Trophoblast cell (in vitro differentiated cells and primary cell): ENCODE results near the gene TNRC6C.
"Not testable (repeated sequence)": the region's sequence is repeated elsewhere in the genome, so short reads cannot be mapped to it uniquely, and the experiment has no call there.

Source experiments
- DNase-seq, 2 donors: peaks; one replicate each; pipeline ENCODE4 v3.0.0-alpha.2; 2016
- H2AFZ ChIP-seq: 2 replicates; pipeline ENCODE4 v1.6.1; 2013; ENCODE audit warnings: low read length, moderate library complexity, mild to moderate bottlenecking; ENCODE audit not compliant: insufficient read depth, poor library complexity
- H2AK5ac ChIP-seq: 2 replicates; pipeline ENCODE4 v1.6.1; 2013; ENCODE audit warnings: mild to moderate bottlenecking, low read length
- H2BK120ac ChIP-seq: 2 replicates; pipeline ENCODE4 v1.6.1; 2013; ENCODE audit warnings: low read length, mild to moderate bottlenecking, moderate library complexity; ENCODE audit not compliant: insufficient read depth, poor library complexity
- H2BK12ac ChIP-seq: 2 replicates; pipeline ENCODE4 v1.6.1; 2013; ENCODE audit warnings: mild to moderate bottlenecking, low read length, moderate library complexity
- H2BK5ac ChIP-seq: 2 replicates; pipeline ENCODE4 v1.6.1; 2013; ENCODE audit warnings: low read length, low read depth, moderate library complexity, mild to moderate bottlenecking; ENCODE audit not compliant: poor library complexity
- H3K14ac ChIP-seq: 2 replicates; pipeline ENCODE4 v1.6.1; 2013; ENCODE audit warnings: mild to moderate bottlenecking, low read length
- H3K18ac ChIP-seq: 2 replicates; pipeline ENCODE4 v1.6.1; 2013; ENCODE audit warnings: mild to moderate bottlenecking, low read length
- H3K23ac ChIP-seq: 2 replicates; pipeline ENCODE4 v1.6.1; 2013; ENCODE audit warnings: low read length
- H3K27ac ChIP-seq: 2 replicates; pipeline ENCODE4 v1.5.1; 2013; ENCODE audit warnings: low read depth, mild to moderate bottlenecking, inconsistent platforms, low read length, moderate library complexity
- H3K27me3 ChIP-seq: 2 replicates; pipeline ENCODE4 v1.6.1; 2013; ENCODE audit warnings: inconsistent platforms, mild to moderate bottlenecking, low read length, moderate library complexity; ENCODE audit not compliant: insufficient read depth
- H3K36me3 ChIP-seq, 2 experiments: 1 replicate in 1 of 2; 2 replicates in 1 of 2; pipeline ENCODE4 v1.6.1; 2013; ENCODE audit warnings: low read length in 2 of 2, mild to moderate bottlenecking in 2 of 2, moderate library complexity in 1 of 2; ENCODE audit not compliant: insufficient read depth in 2 of 2, control insufficient read depth in 1 of 2
- H3K4ac ChIP-seq: 2 replicates; pipeline ENCODE4 v1.6.1; 2013; ENCODE audit warnings: low read depth, mild to moderate bottlenecking, low read length, moderate library complexity
- H3K4me1 ChIP-seq, 2 experiments: 1 replicate in 1 of 2; 2 replicates in 1 of 2; pipeline ENCODE4 v1.6.1; 2013; ENCODE audit warnings: low read length in 2 of 2, mild to moderate bottlenecking in 2 of 2, moderate library complexity in 1 of 2; ENCODE audit not compliant: insufficient read depth in 2 of 2, control insufficient read depth in 1 of 2
- H3K4me2 ChIP-seq: 2 replicates; pipeline ENCODE4 v1.6.1; 2013; ENCODE audit warnings: inconsistent platforms, mild to moderate bottlenecking, low read length, moderate library complexity
- H3K4me3 ChIP-seq: 2 replicates; pipeline ENCODE4 v1.5.1; 2013; ENCODE audit warnings: mild to moderate bottlenecking, low read depth, low read length, inconsistent platforms
- H3K79me1 ChIP-seq: one replicate; pipeline ENCODE4 v1.6.1; 2013; ENCODE audit warnings: low read length
- H3K79me2 ChIP-seq: 2 replicates; pipeline ENCODE4 v1.6.1; 2013; ENCODE audit warnings: low read length, mild to moderate bottlenecking; ENCODE audit not compliant: control insufficient read depth, insufficient read depth, poor library complexity
- H3K9ac ChIP-seq: 2 replicates; pipeline ENCODE4 v1.6.1; 2013; ENCODE audit warnings: mild to moderate bottlenecking, low read length
- H3K9me3 ChIP-seq: 2 replicates; pipeline ENCODE4 v1.6.1; 2013; ENCODE audit warnings: low read depth, mild to moderate bottlenecking, control low read depth, inconsistent platforms, low read length; ENCODE audit not compliant: insufficient read depth
- H4K12ac ChIP-seq: 2 replicates; pipeline ENCODE4 v1.6.1; 2013; ENCODE audit warnings: low read depth, mild to moderate bottlenecking, low read length, moderate library complexity
- H4K8ac ChIP-seq: 2 replicates; pipeline ENCODE4 v1.6.1; 2013; ENCODE audit warnings: low read depth, mild to moderate bottlenecking, low read length, moderate library complexity
- H4K91ac ChIP-seq: one replicate; pipeline ENCODE4 v1.6.1; 2013; ENCODE audit warnings: low read depth, mild to moderate bottlenecking, low read length, moderate library complexity
- WGBS: extraction: QIAGEN DNeasy Blood & Tissue Kit; methylation state at CpG from one replicate; pipeline ENCODE4 v1.1.7; 2013; ENCODE audit warnings: missing lambda C conversion rate; ENCODE audit not compliant: insufficient read length, insufficient coverage; ENCODE audit errors: extremely low coverage; 5-methylcytosine and 5-hydroxymethylcytosine counted together

TNRC6C gene

DNA sequence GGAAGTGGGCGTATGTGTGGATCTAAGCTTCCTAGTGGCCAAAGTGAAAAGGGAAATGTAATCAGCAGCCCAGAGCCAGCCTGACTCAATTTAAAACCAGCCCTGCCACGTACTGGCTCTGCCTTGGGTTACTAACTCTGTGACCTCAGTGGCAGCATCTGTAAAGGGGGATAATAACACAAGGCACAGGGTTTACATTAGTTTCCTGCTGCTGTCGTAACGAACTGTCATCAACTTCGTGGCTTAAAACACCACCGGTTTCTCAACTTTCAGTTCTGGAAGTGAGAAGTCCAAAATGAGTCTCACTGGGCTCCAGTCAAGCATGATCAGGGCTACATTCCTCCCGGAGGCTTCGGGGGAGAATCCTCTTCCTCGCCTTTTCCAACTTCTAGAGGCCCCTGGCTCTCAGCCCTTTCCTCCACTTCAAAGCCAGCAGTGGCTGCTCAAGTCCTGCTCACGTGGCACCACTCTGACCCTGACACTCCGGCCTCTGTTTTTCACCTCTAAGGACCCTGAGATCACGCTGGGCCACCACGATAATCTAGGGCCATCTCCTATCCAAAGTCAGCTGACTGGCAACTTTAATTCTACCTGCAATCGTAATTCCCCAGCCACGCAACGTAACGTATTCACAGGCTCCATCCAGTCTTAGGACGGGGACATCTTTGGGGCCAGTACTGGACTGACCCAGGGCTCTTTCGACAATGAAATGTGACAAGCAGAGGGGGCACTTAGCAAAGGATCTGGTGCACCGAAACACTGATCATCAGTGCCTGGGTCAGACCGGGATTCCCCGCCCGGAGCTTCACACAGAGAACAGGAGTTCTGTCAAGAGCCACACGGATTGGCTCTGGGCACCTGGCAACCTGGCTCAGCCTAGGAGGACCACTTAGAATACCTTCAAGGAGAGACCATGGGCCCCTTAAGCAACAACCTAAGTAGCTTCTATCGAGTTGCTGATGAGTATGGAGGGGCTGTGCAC lies 155.6 kb downstream of the TNRC6C start:
- H2AFZ ChIP-seq: no peak overlapping the region
- H3K18ac ChIP-seq: no peak overlapping the region
- H3K14ac ChIP-seq: no peak overlapping the region
- no peak overlapping the region for H3K4ac ChIP-seq
- H3K4me3 ChIP-seq: no peak overlapping the region
- H4K8ac ChIP-seq: no peak overlapping the region
- H2AK5ac ChIP-seq: no peak overlapping the region
- H4K91ac ChIP-seq: no peak overlapping the region
- H3K36me3 ChIP-seq: peaks cover 63 to 65% of the 10 kb centered on the region in 2 experiments
- H3K9ac ChIP-seq: no peak overlapping the region
- H2BK12ac ChIP-seq: no peak overlapping the region
- H3K27me3 ChIP-seq: no peaks in the 10 kb centered on the region
- DNase-seq: no peak
- no CpG with 5 or more reads among the region's 25 CpGs for WGBS
- H2BK5ac ChIP-seq: no peak overlapping the region
- peaks cover 2% of the 10 kb centered on the region for H3K9me3 ChIP-seq
- no peaks in the 10 kb centered on the region for H3K4me1 ChIP-seq
- no peak overlapping the region for H2BK120ac ChIP-seq
- no peak overlapping the region for H3K4me2 ChIP-seq
- no peaks in the 10 kb centered on the region for H3K79me1 ChIP-seq
- no peaks in the 10 kb centered on the region for H3K79me2 ChIP-seq
- no peak overlapping the region for H3K27ac ChIP-seq
- H4K12ac ChIP-seq: no peak overlapping the region
- no peak overlapping the region for H3K23ac ChIP-seq

DNA sequence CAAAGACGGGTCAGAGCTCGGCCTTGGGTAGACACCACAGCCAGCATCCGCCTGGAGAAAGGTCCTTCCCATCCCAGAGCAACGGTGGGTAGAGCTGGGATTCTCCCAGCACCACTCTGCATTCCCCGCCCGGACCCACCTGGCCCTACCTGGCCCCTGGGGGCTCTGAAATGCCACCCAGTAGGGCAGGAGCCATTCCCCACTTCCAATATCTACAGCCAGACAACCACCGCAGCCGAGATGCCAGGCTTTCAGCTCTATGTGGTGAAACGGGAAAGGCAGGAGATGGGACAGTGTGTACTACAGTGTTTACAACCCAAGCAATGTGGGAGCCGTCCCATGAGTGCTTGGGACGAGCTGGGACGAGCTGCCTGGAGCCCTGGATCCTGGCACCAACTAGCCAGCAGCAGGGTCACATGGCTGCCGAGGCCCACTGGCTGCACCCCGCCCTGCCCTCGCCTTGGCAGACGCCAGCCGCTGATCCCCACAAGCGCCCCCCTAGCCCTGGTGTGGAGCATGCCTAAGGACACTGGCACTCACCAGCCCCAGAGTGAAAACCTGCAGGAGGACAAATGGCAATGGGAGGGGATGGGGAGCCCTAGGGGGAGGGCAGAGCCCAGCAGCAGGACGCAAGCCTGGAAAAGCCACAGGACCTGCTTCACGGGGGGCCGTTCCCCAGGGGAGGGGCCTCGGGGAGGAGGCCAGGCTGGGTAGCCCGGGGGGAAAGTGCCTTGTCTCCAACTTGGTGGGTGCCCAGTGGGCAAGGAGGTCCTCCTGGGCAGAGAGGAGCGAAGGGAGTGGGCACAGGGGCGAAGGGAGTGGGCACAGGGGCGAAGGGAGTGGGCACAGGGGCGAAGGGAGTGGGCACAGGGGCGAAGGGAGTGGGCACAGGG lies 156.6 kb downstream of the TNRC6C start:
- no peaks in the 10 kb centered on the region for H3K4me1 ChIP-seq
- H3K27me3 ChIP-seq: no peaks in the 10 kb centered on the region
- H4K8ac ChIP-seq: no peak overlapping the region
- no peak overlapping the region for H3K23ac ChIP-seq
- H3K14ac ChIP-seq: no peak overlapping the region
- WGBS: no CpG with 5 or more reads among the region's 28 CpGs
- H3K79me2 ChIP-seq: no peaks in the 10 kb centered on the region
- H2BK120ac ChIP-seq: no peak overlapping the region
- H3K9ac ChIP-seq: no peak overlapping the region
- no peak for DNase-seq
- H2BK5ac ChIP-seq: no peak overlapping the region
- H3K4ac ChIP-seq: no peak overlapping the region
- H4K12ac ChIP-seq: no peak overlapping the region
- H3K18ac ChIP-seq: no peak overlapping the region
- no peaks in the 10 kb centered on the region for H3K79me1 ChIP-seq
- no peak overlapping the region for H3K4me3 ChIP-seq
- H2AK5ac ChIP-seq: no peak overlapping the region
- no peak overlapping the region for H3K27ac ChIP-seq
- H2BK12ac ChIP-seq: no peak overlapping the region
- H2AFZ ChIP-seq: no peak overlapping the region
- H3K36me3 ChIP-seq: peaks cover 58 to 64% of the 10 kb centered on the region in 2 experiments
- H3K4me2 ChIP-seq: no peak overlapping the region
- H3K9me3 ChIP-seq: peaks cover 2% of the 10 kb centered on the region
- no peak overlapping the region for H4K91ac ChIP-seq

DNA sequence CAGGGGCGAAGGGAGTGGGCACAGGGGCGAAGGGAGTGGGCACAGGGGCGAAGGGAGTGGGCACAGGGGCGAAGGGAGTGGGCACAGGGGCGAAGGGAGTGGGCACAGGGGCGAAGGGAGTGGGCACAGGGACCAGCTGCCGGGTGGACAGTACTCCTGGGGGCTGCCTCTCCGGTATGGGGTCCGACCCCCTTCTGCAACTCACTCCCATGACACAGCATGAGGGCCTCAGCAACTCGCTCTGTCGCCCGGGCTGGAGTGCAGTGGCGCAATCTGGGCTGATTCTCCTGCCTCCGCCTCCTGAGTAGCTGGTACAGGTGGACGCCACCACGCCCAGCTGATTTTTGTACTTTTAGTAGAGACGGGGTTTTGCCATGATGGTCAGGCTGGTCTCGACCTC lies 157.3 kb downstream of the TNRC6C start:
- not testable (repeated sequence) for H4K12ac ChIP-seq, H2BK12ac ChIP-seq, H3K9me3 ChIP-seq, H3K4me1 ChIP-seq, H3K18ac ChIP-seq, H3K79me2 ChIP-seq, H3K4ac ChIP-seq, H3K23ac ChIP-seq, H4K8ac ChIP-seq, H3K4me3 ChIP-seq, H3K79me1 ChIP-seq, H3K14ac ChIP-seq, H2AFZ ChIP-seq, H2BK5ac ChIP-seq, H3K4me2 ChIP-seq, H2BK120ac ChIP-seq, H3K27me3 ChIP-seq, H2AK5ac ChIP-seq, H4K91ac ChIP-seq, DNase-seq, H3K27ac ChIP-seq, H3K9ac ChIP-seq
- peaks cover 56 to 62% of the 10 kb centered on the region in 2 experiments for H3K36me3 ChIP-seq
- no CpG with 5 or more reads among the region's 18 CpGs for WGBS

DNA sequence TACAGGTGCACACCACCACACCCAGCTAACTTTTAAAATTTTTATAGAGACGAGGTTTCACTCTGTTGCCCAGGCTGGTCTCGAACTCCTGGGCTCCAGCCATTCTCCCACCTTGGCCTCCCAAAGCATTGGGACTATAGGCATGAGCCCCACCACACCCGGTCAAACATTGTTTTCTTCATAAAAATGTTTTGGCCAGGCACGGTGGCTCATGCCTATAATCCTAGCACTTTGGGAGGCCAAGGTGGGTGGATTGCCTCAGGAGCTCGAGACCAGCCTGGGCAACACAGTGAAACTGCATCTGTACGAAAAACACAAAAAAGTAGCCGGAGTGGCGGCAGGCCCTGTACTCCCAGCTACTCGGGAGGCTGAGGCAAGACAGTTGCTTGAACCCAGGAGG lies 157.9 kb downstream of the TNRC6C start:
- H2AK5ac ChIP-seq: no peak overlapping the region
- WGBS: no CpG with 5 or more reads among the region's 9 CpGs
- no peak overlapping the region for H3K14ac ChIP-seq
- no peak overlapping the region for H3K18ac ChIP-seq
- H3K4me3 ChIP-seq: no peak overlapping the region
- no peak overlapping the region for H3K4ac ChIP-seq
- no peaks in the 10 kb centered on the region for H3K79me1 ChIP-seq
- H2BK5ac ChIP-seq: no peak overlapping the region
- no peak overlapping the region for H3K27ac ChIP-seq
- no peak overlapping the region for H4K91ac ChIP-seq
- H3K4me2 ChIP-seq: no peak overlapping the region
- no peak overlapping the region for H2BK12ac ChIP-seq
- no peak overlapping the region for H3K9ac ChIP-seq
- H2BK120ac ChIP-seq: no peak overlapping the region
- no peak overlapping the region for H3K23ac ChIP-seq
- H3K79me2 ChIP-seq: no peaks in the 10 kb centered on the region
- H2AFZ ChIP-seq: no peak overlapping the region
- no peak overlapping the region for H4K12ac ChIP-seq
- H3K9me3 ChIP-seq: peaks cover 2% of the 10 kb centered on the region
- H4K8ac ChIP-seq: no peak overlapping the region
- DNase-seq: no peak
- no peaks in the 10 kb centered on the region for H3K27me3 ChIP-seq
- peaks cover 57 to 61% of the 10 kb centered on the region in 2 experiments for H3K36me3 ChIP-seq
- no peaks in the 10 kb centered on the region for H3K4me1 ChIP-seq
